ENCODE measurements around the gene SERAC1. TPM values are rescaled to one million over a fixed set of nuclear protein-coding genes. Genes with fewer than 3 reads are reported as not detected.

The SERAC1 gene
- total RNA-seq, 1 donor from 2014 or later = 7.6 TPM

DNA sequence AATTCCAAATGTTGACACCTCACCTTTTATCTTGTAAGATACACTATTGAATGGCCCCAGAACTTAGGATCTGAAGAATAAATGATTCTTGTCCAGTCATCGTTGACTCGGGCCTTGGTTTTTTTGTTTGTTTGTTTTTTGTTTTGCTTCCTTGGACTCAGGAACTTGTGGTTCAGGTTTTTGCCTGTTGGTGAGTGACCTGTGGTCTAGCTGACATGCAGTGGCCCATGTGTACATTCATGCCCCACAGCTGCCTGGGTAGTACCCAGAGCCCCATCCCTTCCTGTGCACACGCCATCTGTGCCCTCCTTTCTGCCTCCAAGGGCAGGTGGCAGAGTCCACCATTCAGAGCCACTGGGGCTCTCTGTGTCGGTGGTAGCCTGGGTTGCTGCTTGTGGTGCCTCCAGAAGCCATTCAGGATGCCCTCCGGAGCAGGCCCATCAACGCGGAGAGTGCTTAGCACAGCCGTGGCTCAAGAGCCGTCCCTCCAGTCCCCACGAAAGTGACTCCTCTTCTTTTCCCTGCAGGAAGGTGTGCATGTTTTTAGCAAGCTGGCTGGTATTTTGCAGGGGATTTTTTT lies 100.5 kb downstream of the SERAC1 start:
- Histone ChIP-seq H3K27ac (no peak overlapping the region), H3K4me3 (no peak overlapping the region), H3K27me3 (ENCODE audit: low read depth) (no peaks in the 10 kb centered on the region), H3K9me3 (no peaks in the 10 kb centered on the region), H3K4me1 (peaks cover 14% of the 10 kb centered on the region), H3K36me3 (peaks cover 4% of the 10 kb centered on the region)
- intact Hi-C loops (cut with DNase I) = no loop called here
- TF ChIP-seq, protein P1, sequence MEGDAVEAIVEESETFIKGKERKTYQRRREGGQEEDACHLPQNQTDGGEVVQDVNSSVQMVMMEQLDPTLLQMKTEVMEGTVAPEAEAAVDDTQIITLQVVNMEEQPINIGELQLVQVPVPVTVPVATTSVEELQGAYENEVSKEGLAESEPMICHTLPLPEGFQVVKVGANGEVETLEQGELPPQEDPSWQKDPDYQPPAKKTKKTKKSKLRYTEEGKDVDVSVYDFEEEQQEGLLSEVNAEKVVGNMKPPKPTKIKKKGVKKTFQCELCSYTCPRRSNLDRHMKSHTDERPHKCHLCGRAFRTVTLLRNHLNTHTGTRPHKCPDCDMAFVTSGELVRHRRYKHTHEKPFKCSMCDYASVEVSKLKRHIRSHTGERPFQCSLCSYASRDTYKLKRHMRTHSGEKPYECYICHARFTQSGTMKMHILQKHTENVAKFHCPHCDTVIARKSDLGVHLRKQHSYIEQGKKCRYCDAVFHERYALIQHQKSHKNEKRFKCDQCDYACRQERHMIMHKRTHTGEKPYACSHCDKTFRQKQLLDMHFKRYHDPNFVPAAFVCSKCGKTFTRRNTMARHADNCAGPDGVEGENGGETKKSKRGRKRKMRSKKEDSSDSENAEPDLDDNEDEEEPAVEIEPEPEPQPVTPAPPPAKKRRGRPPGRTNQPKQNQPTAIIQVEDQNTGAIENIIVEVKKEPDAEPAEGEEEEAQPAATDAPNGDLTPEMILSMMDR (IDR thresholded peaks at IDR 0.05) = no peak
- ATAC-seq (no peak), DNase-seq (no peak)

DNA sequence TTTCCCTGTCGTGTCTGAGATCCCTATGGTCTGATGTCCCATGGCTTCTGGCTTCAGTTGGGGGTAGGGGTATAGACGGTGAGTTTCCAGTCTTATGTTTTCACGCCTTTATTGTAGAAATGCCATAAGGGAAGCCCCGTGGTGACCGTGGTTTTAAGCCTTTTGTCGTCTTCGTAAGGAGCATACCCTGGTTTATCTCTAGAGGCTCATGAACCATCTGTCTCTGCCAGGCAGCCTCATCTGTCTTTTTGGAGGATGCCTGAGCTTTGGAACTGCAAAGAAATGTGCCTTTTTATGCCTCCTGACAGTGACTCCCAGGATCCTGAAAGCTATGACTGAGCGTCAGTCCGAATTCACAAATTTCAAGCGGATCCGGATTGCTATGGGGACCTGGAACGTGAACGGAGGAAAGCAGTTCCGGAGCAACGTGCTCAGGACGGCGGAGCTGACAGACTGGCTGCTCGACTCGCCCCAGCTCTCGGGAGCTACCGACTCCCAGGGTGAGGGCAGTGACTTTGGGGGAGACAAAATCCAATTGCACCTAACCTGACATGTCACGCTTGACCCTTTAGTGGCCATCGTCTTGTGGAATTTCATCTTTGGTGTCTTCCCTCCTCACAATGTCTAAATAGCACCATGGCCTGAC lies 101.8 kb downstream of the SERAC1 start:
- TF ChIP-seq, protein P1 (IDR thresholded peaks at IDR 0.05) = no peak

DNA sequence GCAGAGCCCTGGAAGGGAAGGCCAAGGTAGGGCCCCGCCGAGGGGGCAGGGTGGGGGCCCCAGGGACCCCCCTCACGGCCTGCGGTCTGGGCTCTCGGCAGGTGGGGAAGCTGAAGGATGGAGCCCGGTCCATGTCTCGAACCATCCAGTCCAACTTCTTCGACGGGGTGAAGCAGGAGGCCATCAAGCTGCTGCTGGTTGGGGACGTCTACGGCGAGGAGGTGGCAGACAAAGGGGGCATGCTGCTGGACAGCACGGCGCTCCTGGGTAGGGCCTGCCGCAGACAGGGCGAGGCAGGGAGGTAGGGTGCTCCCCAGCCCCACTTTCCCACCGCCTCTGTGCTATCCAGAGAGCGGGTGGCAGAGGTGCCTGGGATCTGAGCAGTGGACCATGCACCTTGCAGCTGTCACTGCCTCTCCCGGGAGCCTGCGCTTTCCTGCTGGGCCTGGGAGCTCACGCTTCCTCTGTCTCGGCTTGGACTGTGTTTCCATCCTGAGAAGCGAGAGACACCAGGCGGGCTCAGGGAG lies 103.3 kb downstream of the SERAC1 start:
- Histone ChIP-seq H3K27ac (no peak overlapping the region), H3K27me3 (ENCODE audit: low read depth) (no peaks in the 10 kb centered on the region), H3K4me1 (peaks cover 30% of the 10 kb centered on the region), H3K4me3 (no peak overlapping the region), H3K36me3 (peaks cover 4% of the 10 kb centered on the region), H3K9me3 (no peaks in the 10 kb centered on the region)
- intact Hi-C loops (cut with DNase I) = no loop called here
- DNase-seq (no peak), ATAC-seq (no peak)
- TF ChIP-seq, protein P1 (IDR thresholded peaks at IDR 0.05) = no peak

More for the DNA sequence above, 101.8 kb downstream of the SERAC1 start:
- Histone ChIP-seq H3K27ac (no peak overlapping the region), H3K36me3 (peaks cover 4% of the 10 kb centered on the region), H3K4me3 (no peak overlapping the region), H3K4me1 (peaks cover 16% of the 10 kb centered on the region), H3K27me3 (ENCODE audit: low read depth) (no peaks in the 10 kb centered on the region), H3K9me3 (no peaks in the 10 kb centered on the region)
- DNase-seq (no peak), ATAC-seq (no peak)
- intact Hi-C loops (cut with DNase I) = no loop called here

DNA sequence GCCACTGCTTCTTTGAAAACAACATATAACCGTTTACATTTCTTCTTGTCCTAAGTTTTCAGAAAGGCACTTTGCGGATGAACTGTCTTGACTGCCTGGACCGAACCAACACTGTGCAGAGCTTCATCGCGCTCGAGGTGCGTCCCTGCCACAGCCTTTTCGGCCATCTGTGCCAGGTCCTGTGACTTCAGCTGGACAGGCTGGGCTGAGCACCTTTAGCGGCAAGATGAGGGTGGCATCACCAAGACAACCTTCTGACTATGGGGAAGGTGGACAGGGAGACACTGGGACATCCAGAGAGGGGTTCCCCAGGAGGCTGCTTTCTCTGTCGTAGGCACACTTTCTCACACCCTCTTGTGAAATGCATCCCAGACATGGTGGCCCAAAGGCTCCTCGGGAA lies 104.3 kb downstream of the SERAC1 start:
- DNase-seq (no peak), ATAC-seq (no peak)
- Histone ChIP-seq H3K27me3 (ENCODE audit: low read depth) (no peaks in the 10 kb centered on the region), H3K4me1 (peaks cover 21% of the 10 kb centered on the region), H3K27ac (no peak overlapping the region), H3K4me3 (no peak overlapping the region), H3K9me3 (no peaks in the 10 kb centered on the region), H3K36me3 (peaks cover 4% of the 10 kb centered on the region)
- intact Hi-C loops (cut with DNase I) = no loop called here
- TF ChIP-seq, protein P1 (IDR thresholded peaks at IDR 0.05) = no peak

DNA sequence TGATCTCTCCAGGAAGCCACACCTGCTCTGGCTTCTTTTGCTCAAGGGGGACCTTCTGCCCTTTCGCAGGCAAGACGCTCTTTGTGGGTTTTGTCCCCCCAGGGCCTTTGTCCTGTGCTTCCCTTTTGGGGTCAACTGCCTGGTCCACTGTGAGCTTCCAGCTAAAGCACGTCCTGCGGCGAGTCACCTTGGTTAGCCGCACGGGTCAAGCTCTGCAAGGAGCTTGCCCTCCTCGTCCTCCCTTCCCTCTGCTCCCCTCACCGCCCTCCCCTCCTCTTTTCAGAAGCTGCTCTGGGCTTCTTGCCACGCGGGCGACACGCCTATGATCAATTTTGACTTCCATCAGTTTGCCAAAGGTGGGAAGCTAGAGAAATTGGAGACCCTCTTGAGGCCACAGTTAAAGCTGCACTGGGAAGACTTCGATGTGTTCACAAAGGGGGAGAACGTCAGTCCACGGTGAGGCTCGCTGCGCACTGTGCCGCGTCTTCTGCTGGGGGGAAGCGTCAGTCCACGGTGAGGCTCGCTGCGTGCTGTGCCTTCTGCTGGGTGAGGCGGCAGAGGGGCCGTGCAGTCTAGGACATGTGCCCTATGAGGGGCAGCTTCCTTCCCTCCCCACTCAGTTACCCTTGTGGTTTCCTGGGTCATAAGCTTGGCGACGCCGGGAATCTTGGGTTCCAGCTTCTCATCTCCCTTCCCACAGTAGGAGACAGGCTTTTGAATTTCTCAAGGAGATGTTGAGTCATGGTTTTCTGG lies 106.2 kb downstream of the SERAC1 start:
- intact Hi-C loops (cut with DNase I) = no loop called here
- DNase-seq (no peak), ATAC-seq (no peak)
- H3K27ac ChIP-seq = no peak overlapping the region
- peaks cover 4% of the 10 kb centered on the region for H3K36me3 ChIP-seq
- peaks cover 17% of the 10 kb centered on the region for H3K4me1 ChIP-seq
- no peaks in the 10 kb centered on the region for H3K27me3 ChIP-seq (ENCODE audit: low read depth)
- TF ChIP-seq, protein P1 (IDR thresholded peaks at IDR 0.05) = no peak
- no peak overlapping the region for H3K4me3 ChIP-seq
- H3K9me3 ChIP-seq = no peaks in the 10 kb centered on the region

Data from lower lobe of right lung (tissue), 2 donors.